ENCODE data around the gene ANO9.
"Not testable (repeated sequence)": the region's sequence is repeated elsewhere in the genome, so short reads cannot be mapped to it uniquely, and the experiment has no call there.

Gene ANO9

DNA sequence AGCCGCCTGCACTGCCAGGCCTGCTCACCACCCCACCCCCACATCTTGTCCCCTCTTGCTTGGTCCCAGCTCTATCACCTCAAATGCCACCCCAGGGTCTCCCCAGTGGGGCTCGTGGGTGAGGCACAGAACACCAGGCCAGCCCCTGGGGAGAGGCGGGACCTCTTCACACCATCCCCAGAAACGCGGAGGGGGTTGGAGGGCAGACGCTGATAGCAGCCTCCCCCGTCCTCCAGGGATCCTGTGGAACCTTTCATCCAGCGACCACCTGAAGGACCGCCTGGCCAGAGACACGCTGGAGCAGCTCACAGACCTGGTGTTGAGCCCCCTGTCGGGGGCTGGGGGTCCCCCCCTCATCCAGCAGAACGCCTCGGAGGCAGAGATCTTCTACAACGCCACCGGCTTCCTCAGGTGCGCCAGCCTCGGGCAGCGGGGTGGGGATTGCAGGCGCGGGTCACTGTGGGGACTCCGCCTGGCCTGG lies 42.0 kb downstream of the ANO9 start:
- DNase-seq = no peak

DNA sequence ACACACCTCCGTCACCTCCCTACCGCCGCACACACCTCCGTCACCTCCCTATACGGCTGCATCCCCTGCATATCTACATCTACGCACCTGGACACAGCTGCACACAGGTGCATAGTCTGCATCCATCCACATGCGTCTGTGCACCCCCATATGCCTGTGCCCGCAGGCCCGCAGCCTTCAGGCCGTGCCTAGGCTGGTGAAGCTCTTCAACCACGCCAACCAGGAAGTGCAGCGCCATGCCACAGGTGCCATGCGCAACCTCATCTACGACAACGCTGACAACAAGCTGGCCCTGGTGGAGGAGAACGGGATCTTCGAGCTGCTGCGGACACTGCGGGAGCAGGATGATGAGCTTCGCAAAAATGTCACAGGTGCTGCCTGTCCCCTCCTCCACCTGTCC lies 43.0 kb downstream of the ANO9 start:
- no peak for DNase-seq

- DNase-seq = peak; percentile 34
Measured at GRCh38 chr11:396948-397548, 44.8 kb downstream of the ANO9 start.

- DNase-seq = no peak
Measured at GRCh38 chr11:396511-396947, 45.3 kb downstream of the ANO9 start.

DNA sequence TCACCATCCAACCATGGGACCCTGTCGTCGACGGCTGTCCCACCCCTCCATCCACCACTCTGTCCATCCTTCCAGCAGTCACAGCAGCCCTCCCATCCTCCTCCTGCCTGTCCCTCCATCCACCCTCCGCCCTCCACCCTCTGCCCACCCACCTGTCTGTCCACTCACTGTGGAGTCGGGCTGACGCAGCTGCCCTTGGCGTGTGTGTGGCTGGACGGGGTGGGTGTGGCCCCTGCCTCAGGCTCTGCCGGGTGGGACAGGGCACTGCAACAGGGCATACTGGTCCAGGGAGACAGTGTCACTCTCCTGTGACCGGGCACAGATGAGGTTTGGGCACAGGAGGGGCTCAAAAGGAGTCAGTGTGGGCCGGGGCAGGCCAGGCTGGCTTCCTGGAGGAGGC lies 45.9 kb downstream of the ANO9 start:
- DNase-seq = no peak

- no peak for DNase-seq
Measured at GRCh38 chr11:394858-395655, 46.8 kb downstream of the ANO9 start.

DNA sequence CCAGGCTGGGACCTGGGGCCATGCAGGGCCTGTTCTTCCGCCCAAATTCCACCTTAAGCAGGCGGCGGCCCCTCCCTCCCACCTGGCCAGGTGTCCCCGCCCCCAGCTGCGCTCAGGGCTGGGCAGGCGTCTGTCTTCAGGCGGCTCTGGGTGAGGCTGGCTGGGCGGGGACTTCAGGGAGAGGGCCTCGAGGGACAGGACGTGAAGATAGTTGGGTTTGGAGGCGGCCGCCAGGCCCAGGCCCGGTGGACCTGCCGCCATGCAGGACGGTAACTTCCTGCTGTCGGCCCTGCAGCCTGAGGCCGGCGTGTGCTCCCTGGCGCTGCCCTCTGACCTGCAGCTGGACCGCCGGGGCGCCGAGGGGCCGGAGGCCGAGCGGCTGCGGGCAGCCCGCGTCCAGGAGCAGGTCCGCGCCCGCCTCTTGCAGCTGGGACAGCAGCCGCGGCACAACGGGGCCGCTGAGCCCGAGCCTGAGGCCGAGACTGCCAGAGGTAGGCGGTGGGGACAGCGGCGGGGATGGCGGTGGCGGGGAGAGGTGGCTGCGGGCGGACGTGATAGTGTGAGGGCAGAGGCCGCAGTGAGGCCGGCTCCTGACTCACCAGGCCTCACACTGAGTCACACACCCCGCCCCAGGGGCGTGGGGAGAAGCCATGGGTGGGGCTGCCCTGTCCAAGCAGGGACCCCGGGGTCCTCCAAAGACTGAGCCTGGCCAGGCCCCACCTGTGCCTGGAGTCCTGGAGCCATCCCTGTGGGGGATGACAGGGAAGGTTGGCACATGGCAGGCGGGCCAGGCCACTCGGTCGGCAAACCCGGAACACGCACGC lies 47.6 kb downstream of the ANO9 start, which contains the start of gene PKP3:
Gene PKP3, plus strand, starts transcription at position 176 of the 824 bp plus-strand sequence. Its CDS starts 84 bp downstream, at position 260.
- no peak for DNase-seq

- DNase-seq = no peak
Measured at GRCh38 chr11:393219-394033, 48.4 kb downstream of the ANO9 start.

GRCh38 chr11:392102-392777 lies 49.6 kb downstream of the ANO9 start:
- no peak for DNase-seq

- no peak for DNase-seq
Measured at GRCh38 chr11:391117-392017, 50.4 kb downstream of the ANO9 start.

DNA sequence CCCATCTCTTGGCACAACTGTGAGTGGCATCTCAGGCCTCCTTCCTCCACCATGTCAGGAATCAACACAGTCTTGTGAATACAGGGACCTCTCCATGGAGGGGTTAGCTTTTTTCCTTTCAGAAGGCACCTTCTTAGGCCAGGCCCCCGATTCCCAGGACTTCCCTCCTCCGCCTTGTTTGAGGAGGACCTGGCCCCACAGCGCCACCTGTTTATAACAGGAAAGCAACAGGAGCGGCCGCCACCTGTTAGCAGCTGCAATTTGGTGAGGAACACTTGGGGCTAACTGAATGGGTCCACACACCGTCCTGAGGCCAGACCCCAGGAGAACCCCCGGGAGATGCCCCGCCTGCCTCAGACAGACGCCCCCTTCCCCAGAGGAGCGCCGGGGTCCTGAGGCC lies 51.6 kb downstream of the ANO9 start:
- DNase-seq = no peak

DNA sequence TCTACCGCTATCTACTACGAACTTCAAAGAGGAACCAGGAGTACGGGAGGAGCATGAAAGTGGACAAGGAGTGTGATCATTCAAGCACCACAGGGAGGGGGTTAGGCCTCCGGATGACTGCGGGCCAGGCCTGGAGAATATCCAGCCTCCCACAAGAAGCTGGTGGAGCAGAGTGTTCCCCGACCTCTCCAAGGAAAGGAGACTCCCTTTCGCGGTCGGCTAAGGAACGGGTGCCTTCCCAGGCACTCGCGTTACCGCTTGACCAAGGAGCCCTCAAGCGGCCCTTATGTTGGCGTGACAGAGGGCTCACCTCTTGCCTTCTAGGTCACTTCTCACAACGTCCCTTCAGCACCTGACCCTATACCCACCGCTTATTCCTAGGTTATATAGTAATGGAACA lies 52.4 kb downstream of the ANO9 start:
- not testable (repeated sequence) for DNase-seq

- no peak for DNase-seq
Measured at GRCh38 chr11:387193-387793, 54.5 kb downstream of the ANO9 start.

- no peak for DNase-seq
Measured at GRCh38 chr11:386483-386882, 55.3 kb downstream of the ANO9 start.

- no peak for DNase-seq
Measured at GRCh38 chr11:385594-386351, 56.0 kb downstream of the ANO9 start.

- no peak for DNase-seq
Measured at GRCh38 chr11:384511-384910, 57.3 kb downstream of the ANO9 start.

- no peak for DNase-seq
Measured at GRCh38 chr11:383431-383830, 58.4 kb downstream of the ANO9 start.

GRCh38 chr11:382081-382629 lies 59.7 kb downstream of the ANO9 start:
- no peak for DNase-seq

- DNase-seq = no peak
Measured at GRCh38 chr11:381501-382072, 60.2 kb downstream of the ANO9 start.

Data from effector CD8-positive, alpha-beta T cell (primary cell).